ENCODE results near the gene SORBS1.

The SORBS1 gene

DNA sequence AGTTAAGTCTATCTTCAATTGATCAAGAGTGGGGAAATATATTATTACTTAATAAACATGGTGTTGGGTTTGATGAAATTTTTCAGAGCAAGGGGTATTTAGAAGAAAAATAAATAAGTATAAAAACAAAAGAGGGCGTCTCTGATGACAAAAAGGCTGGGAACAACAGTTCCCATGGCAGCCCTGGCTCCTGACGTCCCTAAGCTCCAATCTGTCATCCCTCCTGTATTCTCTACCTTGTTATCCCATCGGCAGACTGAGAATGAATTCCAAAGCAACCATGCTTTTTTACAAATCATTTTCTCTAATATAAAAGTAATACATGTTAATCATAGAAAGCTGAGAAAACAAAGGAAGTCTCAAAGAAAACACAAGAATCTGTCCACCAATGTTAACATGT is 55.5 kb downstream of the SORBS1 start:
- no peaks in the 10 kb centered on the region for H3K27me3 ChIP-seq (ENCODE audit: low read length)
- no peaks in the 10 kb centered on the region for H3K79me2 ChIP-seq (ENCODE audit: insufficient read depth, low read length)
- H3K4me2 ChIP-seq (ENCODE audit: low read depth, low read length, poor library complexity, severe bottlenecking), result no peak overlapping the region
- H4K20me1 ChIP-seq (ENCODE audit: low read depth, low read length), result no peaks in the 10 kb centered on the region
- H3K27ac ChIP-seq (ENCODE audit: low read depth, low read length), result no peak overlapping the region
- no peak overlapping the region for H3K4me3 ChIP-seq (ENCODE audit: insufficient read depth, low read length, poor library complexity, severe bottlenecking)
- H3K9me3 ChIP-seq (ENCODE audit: insufficient read depth, low read length), result no peaks in the 10 kb centered on the region
- H3K9ac ChIP-seq (ENCODE audit: low read length), result no peak overlapping the region
- H2AFZ ChIP-seq (ENCODE audit: low read depth, low read length, severe bottlenecking), result no peak overlapping the region
- H3K9me2 ChIP-seq (replicated peaks; ENCODE audit: insufficient read depth, low read length), result no peaks in the 10 kb centered on the region
- TF ChIP-seq EZH2phosphoT487 (conservative IDR thresholded peaks at IDR 0.05; ENCODE audit: low read length), result no peak
- TF ChIP-seq, protein P1, sequence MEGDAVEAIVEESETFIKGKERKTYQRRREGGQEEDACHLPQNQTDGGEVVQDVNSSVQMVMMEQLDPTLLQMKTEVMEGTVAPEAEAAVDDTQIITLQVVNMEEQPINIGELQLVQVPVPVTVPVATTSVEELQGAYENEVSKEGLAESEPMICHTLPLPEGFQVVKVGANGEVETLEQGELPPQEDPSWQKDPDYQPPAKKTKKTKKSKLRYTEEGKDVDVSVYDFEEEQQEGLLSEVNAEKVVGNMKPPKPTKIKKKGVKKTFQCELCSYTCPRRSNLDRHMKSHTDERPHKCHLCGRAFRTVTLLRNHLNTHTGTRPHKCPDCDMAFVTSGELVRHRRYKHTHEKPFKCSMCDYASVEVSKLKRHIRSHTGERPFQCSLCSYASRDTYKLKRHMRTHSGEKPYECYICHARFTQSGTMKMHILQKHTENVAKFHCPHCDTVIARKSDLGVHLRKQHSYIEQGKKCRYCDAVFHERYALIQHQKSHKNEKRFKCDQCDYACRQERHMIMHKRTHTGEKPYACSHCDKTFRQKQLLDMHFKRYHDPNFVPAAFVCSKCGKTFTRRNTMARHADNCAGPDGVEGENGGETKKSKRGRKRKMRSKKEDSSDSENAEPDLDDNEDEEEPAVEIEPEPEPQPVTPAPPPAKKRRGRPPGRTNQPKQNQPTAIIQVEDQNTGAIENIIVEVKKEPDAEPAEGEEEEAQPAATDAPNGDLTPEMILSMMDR (IDR thresholded peaks at IDR 0.05; ENCODE audit: insufficient read depth, low read length, poor library complexity, severe bottlenecking), result no peak
- no peaks in the 10 kb centered on the region for H3K36me3 ChIP-seq (ENCODE audit: low read length)
- H3F3A ChIP-seq (ENCODE audit: insufficient read depth), result no peaks in the 10 kb centered on the region

DNA sequence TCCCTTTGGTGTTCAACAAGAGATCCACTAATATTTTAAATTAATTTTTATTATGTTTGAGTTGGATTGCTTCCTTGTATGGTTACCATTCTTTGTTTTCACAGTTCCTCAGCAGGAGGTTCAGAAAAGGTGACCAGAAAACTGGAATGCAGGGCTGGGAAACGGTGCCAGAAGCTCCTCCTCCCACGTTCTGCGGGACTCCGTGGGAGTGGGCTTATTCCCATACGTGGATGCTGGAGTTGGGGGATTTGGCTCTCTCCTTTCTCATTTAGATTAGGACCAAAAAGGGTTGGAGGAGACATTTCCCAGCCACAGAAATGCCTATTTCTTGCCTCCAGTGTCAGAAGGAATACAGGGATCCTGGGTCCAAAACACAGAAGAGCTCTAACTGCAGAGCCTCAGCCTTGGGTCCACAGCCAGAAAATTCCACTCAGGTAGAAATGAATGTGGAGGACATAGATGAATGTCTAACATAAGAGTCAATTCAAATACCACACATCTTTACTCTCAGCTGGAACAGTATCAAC is 56.0 kb downstream of the SORBS1 start:
- no peaks in the 10 kb centered on the region for H3K27me3 ChIP-seq (ENCODE audit: low read length)
- TF ChIP-seq, protein P1 (IDR thresholded peaks at IDR 0.05; ENCODE audit: insufficient read depth, low read length, poor library complexity, severe bottlenecking), result no peak
- no peak for TF ChIP-seq EZH2phosphoT487 (conservative IDR thresholded peaks at IDR 0.05; ENCODE audit: low read length)

GRCh38 chr10:95504246-95504691 is 56.9 kb downstream of the SORBS1 start:
- Histone ChIP-seq H3K9ac (ENCODE audit: low read length) (no peak overlapping the region), H3K27ac (ENCODE audit: low read depth, low read length) (no peak overlapping the region), H3K79me2 (ENCODE audit: insufficient read depth, low read length) (no peaks in the 10 kb centered on the region), H3F3A (ENCODE audit: insufficient read depth) (no peaks in the 10 kb centered on the region), H3K4me3 (ENCODE audit: insufficient read depth, low read length, poor library complexity, severe bottlenecking) (no peak overlapping the region), H2AFZ (ENCODE audit: low read depth, low read length, severe bottlenecking) (no peak overlapping the region), H4K20me1 (ENCODE audit: low read depth, low read length) (no peaks in the 10 kb centered on the region), H3K27me3 (ENCODE audit: low read length) (no peaks in the 10 kb centered on the region), H3K9me3 (ENCODE audit: insufficient read depth, low read length) (no peaks in the 10 kb centered on the region), H3K36me3 (ENCODE audit: low read length) (no peaks in the 10 kb centered on the region), H3K9me2 (replicated peaks; ENCODE audit: insufficient read depth, low read length) (no peaks in the 10 kb centered on the region), H3K4me2 (ENCODE audit: low read depth, low read length, poor library complexity, severe bottlenecking) (no peak overlapping the region)
- TF ChIP-seq EZH2phosphoT487 (conservative IDR thresholded peaks at IDR 0.05; ENCODE audit: low read length), result no peak
- TF ChIP-seq, protein P1 (IDR thresholded peaks at IDR 0.05; ENCODE audit: insufficient read depth, low read length, poor library complexity, severe bottlenecking), result no peak

More for the DNA sequence above, 56.0 kb downstream of the SORBS1 start:
- no peaks in the 10 kb centered on the region for H3K79me2 ChIP-seq (ENCODE audit: insufficient read depth, low read length)
- no peak overlapping the region for H3K27ac ChIP-seq (ENCODE audit: low read depth, low read length)
- H2AFZ ChIP-seq (ENCODE audit: low read depth, low read length, severe bottlenecking), result no peak overlapping the region
- H3K9me3 ChIP-seq (ENCODE audit: insufficient read depth, low read length), result no peaks in the 10 kb centered on the region
- H3K9ac ChIP-seq (ENCODE audit: low read length), result no peak overlapping the region
- H3F3A ChIP-seq (ENCODE audit: insufficient read depth), result no peaks in the 10 kb centered on the region
- H3K9me2 ChIP-seq (replicated peaks; ENCODE audit: insufficient read depth, low read length), result no peaks in the 10 kb centered on the region
- H3K4me2 ChIP-seq (ENCODE audit: low read depth, low read length, poor library complexity, severe bottlenecking), result no peak overlapping the region
- H3K4me3 ChIP-seq (ENCODE audit: insufficient read depth, low read length, poor library complexity, severe bottlenecking), result no peak overlapping the region
- H4K20me1 ChIP-seq (ENCODE audit: low read depth, low read length), result no peaks in the 10 kb centered on the region
- H3K36me3 ChIP-seq (ENCODE audit: low read length), result no peaks in the 10 kb centered on the region

Measured in SU-DHL-6 (cell line).